ENCODE data around the gene FAM199X. TPM values are rescaled to one million over a fixed set of nuclear protein-coding genes. Genes with fewer than 3 reads are reported as not detected.

Gene FAM199X
- total and polyA plus RNA-seq, 2 donors from 2014 or later, result 12.6 to 37.4 TPM

DNA sequence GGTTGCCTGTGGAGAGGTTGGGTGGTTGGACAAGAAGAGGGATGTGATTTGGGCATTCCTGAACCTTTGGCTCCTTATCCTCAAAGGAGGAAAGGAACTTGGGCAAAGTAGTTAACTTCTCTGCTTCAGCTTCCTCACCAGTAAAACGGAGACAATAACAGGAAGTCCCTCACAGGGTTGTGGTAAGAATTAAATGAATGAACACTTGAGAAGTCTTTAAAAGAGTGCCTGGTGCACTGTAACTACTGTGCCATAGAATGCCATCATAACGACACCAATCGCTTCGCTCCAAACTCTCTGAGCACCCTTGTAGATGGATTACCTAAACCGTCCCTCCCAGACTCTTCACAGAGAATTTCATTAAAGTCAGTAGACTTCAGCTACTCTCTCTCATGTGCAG is 43.4 kb upstream of the FAM199X start:
- TF ChIP-seq, protein P1, sequence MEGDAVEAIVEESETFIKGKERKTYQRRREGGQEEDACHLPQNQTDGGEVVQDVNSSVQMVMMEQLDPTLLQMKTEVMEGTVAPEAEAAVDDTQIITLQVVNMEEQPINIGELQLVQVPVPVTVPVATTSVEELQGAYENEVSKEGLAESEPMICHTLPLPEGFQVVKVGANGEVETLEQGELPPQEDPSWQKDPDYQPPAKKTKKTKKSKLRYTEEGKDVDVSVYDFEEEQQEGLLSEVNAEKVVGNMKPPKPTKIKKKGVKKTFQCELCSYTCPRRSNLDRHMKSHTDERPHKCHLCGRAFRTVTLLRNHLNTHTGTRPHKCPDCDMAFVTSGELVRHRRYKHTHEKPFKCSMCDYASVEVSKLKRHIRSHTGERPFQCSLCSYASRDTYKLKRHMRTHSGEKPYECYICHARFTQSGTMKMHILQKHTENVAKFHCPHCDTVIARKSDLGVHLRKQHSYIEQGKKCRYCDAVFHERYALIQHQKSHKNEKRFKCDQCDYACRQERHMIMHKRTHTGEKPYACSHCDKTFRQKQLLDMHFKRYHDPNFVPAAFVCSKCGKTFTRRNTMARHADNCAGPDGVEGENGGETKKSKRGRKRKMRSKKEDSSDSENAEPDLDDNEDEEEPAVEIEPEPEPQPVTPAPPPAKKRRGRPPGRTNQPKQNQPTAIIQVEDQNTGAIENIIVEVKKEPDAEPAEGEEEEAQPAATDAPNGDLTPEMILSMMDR (IDR thresholded peaks at IDR 0.05; ENCODE audit: borderline replicate concordance, extremely low read depth, insufficient read depth), result no peak
- Histone ChIP-seq H3K36me3 (ENCODE audit: control insufficient read depth in 2 of 3, insufficient read depth in 3 of 3, low read length in 3 of 3) (no peaks in the 10 kb centered on the region), H3K27ac (ENCODE audit: low read depth in 2 of 2, low read length in 2 of 2) (no peak overlapping the region), H3K9ac (ENCODE audit: low read length in 3 of 3) (no peak overlapping the region), H3K9me3 (ENCODE audit: control insufficient read depth in 2 of 3, insufficient read depth in 1 of 3, low read length in 3 of 3) (peaks cover 0 to 1% (median 0%) of the 10 kb centered on the region in 3 donors), H3K27me3 (ENCODE audit: control insufficient read depth, insufficient read depth, low read length) (peaks cover 2% of the 10 kb centered on the region), H3K4me1 (ENCODE audit: control insufficient read depth in 2 of 3, insufficient read depth in 2 of 3, low read depth in 1 of 3, low read length in 3 of 3) (no peaks in the 10 kb centered on the region), H3K4me3 (ENCODE audit: low read length in 3 of 3) (no peak overlapping the region)
- FAIRE-seq (no peak), DNase-seq (no peak)
- intact Hi-C loops (cut with DNase I), result no loop called here

DNA sequence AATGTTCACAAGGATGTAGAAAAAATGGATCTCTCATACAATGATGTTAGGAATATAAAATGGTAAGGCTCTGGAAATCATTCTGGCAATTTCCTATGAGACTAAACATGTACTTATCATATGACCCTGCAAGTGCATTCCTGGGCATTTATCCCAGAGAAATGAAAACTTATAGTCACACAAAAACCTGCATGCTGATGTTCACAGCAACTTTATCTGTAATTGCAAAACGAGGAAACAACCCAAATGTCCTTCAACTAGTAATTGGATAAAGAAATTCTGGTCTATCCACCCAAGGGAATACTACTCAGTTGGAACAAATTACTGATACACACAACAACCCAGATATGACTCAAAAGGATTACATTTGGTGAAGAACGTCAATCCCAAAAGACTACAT is 39.4 kb upstream of the FAM199X start:
- H3K36me3 ChIP-seq (ENCODE audit: control insufficient read depth in 2 of 3, insufficient read depth in 3 of 3, low read length in 3 of 3), result peaks cover 0 to 8% (median 2%) of the 10 kb centered on the region in 3 donors
- FAIRE-seq (no peak), DNase-seq (no peak)
- intact Hi-C loops (cut with DNase I), result no loop called here
- no peak overlapping the region for H3K27ac ChIP-seq (ENCODE audit: low read depth in 2 of 2, low read length in 2 of 2)
- no peaks in the 10 kb centered on the region for H3K27me3 ChIP-seq (ENCODE audit: control insufficient read depth, insufficient read depth, low read length)
- H3K9ac ChIP-seq (ENCODE audit: low read length in 3 of 3), result no peak overlapping the region
- H3K4me1 ChIP-seq (ENCODE audit: control insufficient read depth in 2 of 3, insufficient read depth in 2 of 3, low read depth in 1 of 3, low read length in 3 of 3), result no peaks in the 10 kb centered on the region
- H3K4me3 ChIP-seq (ENCODE audit: low read length in 3 of 3), result no peak overlapping the region
- H3K9me3 ChIP-seq (ENCODE audit: control insufficient read depth in 2 of 3, insufficient read depth in 1 of 3, low read length in 3 of 3), result no peaks in the 10 kb centered on the region
- TF ChIP-seq, protein P1 (IDR thresholded peaks at IDR 0.05; ENCODE audit: borderline replicate concordance, extremely low read depth, insufficient read depth), result no peak

DNA sequence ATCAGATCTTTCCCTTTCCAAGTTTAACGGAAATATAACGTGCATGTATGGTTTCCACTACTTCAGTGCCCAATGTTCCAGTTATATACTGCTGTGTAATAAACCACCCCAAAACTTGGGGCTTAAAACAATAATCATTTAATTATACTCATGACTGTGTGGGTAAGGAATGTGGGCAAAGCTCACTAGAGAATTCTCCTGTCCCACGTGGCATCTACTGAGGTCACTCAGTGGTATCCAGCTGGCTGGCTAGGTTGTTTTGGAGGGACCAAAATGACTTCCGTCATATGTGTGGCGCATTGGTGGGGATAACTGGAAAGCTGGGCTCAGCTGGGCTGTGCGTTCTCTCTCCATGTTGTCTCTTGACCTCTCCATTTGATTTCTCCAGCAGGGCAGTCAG is 35.4 kb upstream of the FAM199X start:
- TF ChIP-seq, protein P1 (IDR thresholded peaks at IDR 0.05; ENCODE audit: borderline replicate concordance, extremely low read depth, insufficient read depth), result no peak
- no peak for DNase-seq
- no peaks in the 10 kb centered on the region for H3K9me3 ChIP-seq (ENCODE audit: control insufficient read depth in 2 of 3, insufficient read depth in 1 of 3, low read length in 3 of 3)
- H3K9ac ChIP-seq (ENCODE audit: low read length in 3 of 3), result no peak overlapping the region
- H3K27me3 ChIP-seq (ENCODE audit: control insufficient read depth, insufficient read depth, low read length), result no peaks in the 10 kb centered on the region
- no peak overlapping the region for H3K27ac ChIP-seq (ENCODE audit: low read depth in 2 of 2, low read length in 2 of 2)
- intact Hi-C loops (cut with DNase I), result no loop called here
- H3K4me1 ChIP-seq (ENCODE audit: control insufficient read depth in 2 of 3, insufficient read depth in 2 of 3, low read depth in 1 of 3, low read length in 3 of 3), result peaks cover 0 to 2% (median 0%) of the 10 kb centered on the region in 3 donors
- H3K4me3 ChIP-seq (ENCODE audit: low read length in 3 of 3), result no peak overlapping the region
- FAIRE-seq, result no peak
- H3K36me3 ChIP-seq (ENCODE audit: control insufficient read depth in 2 of 3, insufficient read depth in 3 of 3, low read length in 3 of 3), result peaks cover 0 to 8% (median 2%) of the 10 kb centered on the region in 3 donors
